ENCODE results near the gene ATP6V0B. TPM values are rescaled to one million over a fixed set of nuclear protein-coding genes. Genes with fewer than 3 reads are reported as not detected.

The ATP6V0B gene
- total and polyA plus RNA-seq, 9 of the 15 experiments (the other 6 are each of a cell fraction or from before 2014, with no cell fraction given): 137 to 328 (median 220) TPM

DNA sequence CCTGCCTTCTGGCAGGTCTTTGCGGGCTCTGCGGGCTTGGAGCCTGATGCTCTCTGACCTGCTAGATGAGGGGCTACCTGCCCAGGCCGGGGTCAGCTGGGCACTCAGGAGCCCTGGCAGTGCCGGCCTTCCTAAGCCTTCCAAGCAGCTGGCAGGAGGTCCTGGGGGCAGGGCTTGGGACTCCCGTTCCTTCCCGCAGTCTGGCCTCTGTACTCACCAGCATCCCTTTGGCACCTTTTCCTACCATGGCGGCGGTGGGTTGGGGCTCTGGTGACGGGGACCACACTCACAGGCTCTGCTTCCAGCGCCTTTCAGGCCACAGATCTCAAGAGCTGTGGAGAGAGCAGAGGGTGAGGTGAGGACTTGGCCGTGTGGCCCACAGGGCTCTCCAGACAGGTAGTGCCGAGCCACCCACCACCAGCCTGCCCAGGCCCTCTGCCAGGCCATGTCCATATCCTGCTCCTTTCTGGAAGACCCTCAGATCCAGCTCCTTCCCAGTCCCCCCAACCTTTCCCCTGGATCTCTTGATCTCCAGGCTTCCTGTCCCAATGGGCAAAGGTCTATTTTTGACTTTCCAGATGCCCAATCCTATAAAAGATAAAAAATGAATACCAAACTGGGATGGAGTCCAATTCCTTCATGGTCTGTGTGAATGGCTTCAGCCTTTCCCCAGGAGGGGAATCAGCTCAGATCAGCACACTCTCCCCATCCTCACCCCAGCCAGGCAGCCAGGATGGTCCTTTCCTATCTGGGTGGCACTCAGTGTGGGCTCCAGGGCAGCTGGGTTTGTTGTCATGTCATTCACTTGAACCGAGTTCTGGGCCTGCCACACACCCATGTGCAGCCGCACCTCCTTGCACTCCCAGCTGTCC, 49.5 kb downstream of the ATP6V0B start:
- Histone ChIP-seq H3K27ac (ENCODE audit: extremely low read depth, low read depth, low read length) (no peak overlapping the region), H3K9me3 (replicated peaks; ENCODE audit: control insufficient read depth, insufficient read depth, low read depth, low read length) (no peaks in the 10 kb centered on the region), H3K4me2 (ENCODE audit: insufficient read depth, low read length) (no peak overlapping the region), H3K36me3 (ENCODE audit: control insufficient read depth, insufficient read depth, low read length) (peaks cover 7% of the 10 kb centered on the region; the same call in 1 of the 3 replicates), H3K9me1 (ENCODE audit: control insufficient read depth, insufficient read depth, low read length) (no peaks in the 10 kb centered on the region), H3K79me2 (ENCODE audit: control insufficient read depth, insufficient read depth, low read length) (peaks cover 5% of the 10 kb centered on the region), H2AFZ (ENCODE audit: low read depth, low read length) (no peak overlapping the region), H3K27me3 (ENCODE audit: control insufficient read depth in 2 of 2, insufficient read depth in 2 of 2, low read length in 2 of 2) (no peaks in the 10 kb centered on the region), H3K4me1 (replicated peaks in 1 of 2; ENCODE audit: control insufficient read depth in 2 of 2, insufficient read depth in 2 of 2, low read length in 2 of 2) (peaks cover 6 to 21% of the 10 kb centered on the region in 2 experiments; a peak in 4 of 5 replicates), H3K9ac (ENCODE audit: insufficient read depth in 1 of 2, low read depth in 2 of 2, low read length in 2 of 2) (0 out of 4 replicates have a peak overlapping the region, but pooled peaks of 1 of the 2 experiments have one; percentile 39), H4K20me1 (replicated peaks; ENCODE audit: control insufficient read depth, insufficient read depth, low read length) (peaks cover 5% of the 10 kb centered on the region; the same call in 1 of the 2 replicates), H3K4me3 (no peak overlapping the region)
- intact Hi-C loops (cut with micrococcal nuclease): no loop called here
- DNase-seq (ENCODE audit: extremely low read depth in 1 of 4, low spot score in 3 of 4) (no peak), ATAC-seq (no peak), FAIRE-seq (no peak)
- CTCF ChIA-PET (ENCODE audit: low intra/inter-chr PET ratio): no interaction called here
- no TSS peak for BruUV-seq (replicated peaks)
- POLR2A ChIA-PET: interaction anchor here (0.6 to 2.1 kb wide), 4 partner anchors 9 to 492 kb away, joined by 3 to 8 read pairs (median 4); no protein-coding TSS in a partner anchor
- WGBS (ENCODE audit: insufficient coverage, low coverage, missing lambda C conversion rate): 71% methylated on average over 12 of the region's 14 CpGs
- 0 out of 2 replicates have a peak, but pooled peaks have one; percentile 14 for TF ChIP-seq TFAP4 (CRISPR knock-in tag; IDR thresholded peaks at IDR 0.05; ENCODE audit: borderline replicate concordance)
- TF ChIP-seq POLR2A (conservative IDR thresholded peaks at IDR 0.05): no peak
- peak; percentile 39 for TF ChIP-seq RBFOX2 (IDR thresholded peaks at IDR 0.05; ENCODE audit: low read depth, low read length)
- peak; percentile 48; the same call in 1 of the 2 replicates for TF ChIP-seq POLR2G (IDR thresholded peaks at IDR 0.05; ENCODE audit: low read depth, low read length)
- in situ Hi-C loops (cut with MboI): no loop called here

Data from K562 (cell line).